ENCODE results near the gene SRP72. TPM values are rescaled to one million over a fixed set of nuclear protein-coding genes. Genes with fewer than 3 reads are reported as not detected.

SRP72 gene
- total RNA-seq, 4 donors from 2014 or later: 37.0 to 51.9 (median 45.8) TPM

GRCh38 chr4:56426273-56426672, 41.1 kb upstream of the SRP72 start:
- TF ChIP-seq EP300 (IDR thresholded peaks at IDR 0.05) (no peak), POLR2A (IDR thresholded peaks at IDR 0.05; ENCODE audit: low read depth) (no peak), POLR2AphosphoS5 (IDR thresholded peaks at IDR 0.05) (no peak), CTCF (IDR thresholded peaks at IDR 0.05) (no peak)
- Histone ChIP-seq H3K27ac (replicated peaks in 1 of 4) (no peak overlapping the region), H3K9me3 (no peaks in the 10 kb centered on the region), H3K4me3 (no peak overlapping the region), H3K4me1 (no peaks in the 10 kb centered on the region), H3K36me3 (no peaks in the 10 kb centered on the region), H3K27me3 (no peaks in the 10 kb centered on the region)
- 92% methylated on average over 6 of the region's 6 CpGs for WGBS
- intact Hi-C loops (cut with DNase I): loop anchor here (5.0 kb wide), 1 partner anchor 116 kb away; no protein-coding TSS in a partner anchor
- DNase-seq (ENCODE audit: extremely low spot score): no peak

GRCh38 chr4:56427179-56427578, 40.2 kb upstream of the SRP72 start:
- no peak for TF ChIP-seq POLR2AphosphoS5 (IDR thresholded peaks at IDR 0.05)
- TF ChIP-seq EP300 (IDR thresholded peaks at IDR 0.05): no peak
- no peak for TF ChIP-seq POLR2A (IDR thresholded peaks at IDR 0.05; ENCODE audit: low read depth)
- TF ChIP-seq CTCF (IDR thresholded peaks at IDR 0.05): no peak
- H3K4me1 ChIP-seq: no peaks in the 10 kb centered on the region
- H3K27ac ChIP-seq (replicated peaks in 1 of 4): no peak overlapping the region
- intact Hi-C loops (cut with DNase I): loop anchor here (5.0 kb wide), 1 partner anchor 115 kb away; no protein-coding TSS in a partner anchor
- no peaks in the 10 kb centered on the region for H3K27me3 ChIP-seq
- no peaks in the 10 kb centered on the region for H3K36me3 ChIP-seq
- WGBS: 100% methylated on average over 1 of the region's 1 CpG
- H3K9me3 ChIP-seq: no peaks in the 10 kb centered on the region
- DNase-seq (ENCODE audit: extremely low spot score): no peak
- H3K4me3 ChIP-seq: no peak overlapping the region

GRCh38 chr4:56430203-56430602, 37.2 kb upstream of the SRP72 start:
- 94% methylated on average over 2 of the region's 2 CpGs for WGBS
- TF ChIP-seq EP300 (IDR thresholded peaks at IDR 0.05) (no peak), POLR2A (IDR thresholded peaks at IDR 0.05; ENCODE audit: low read depth) (no peak), CTCF (IDR thresholded peaks at IDR 0.05) (no peak)
- no peaks in the 10 kb centered on the region for H3K36me3 ChIP-seq
- H3K4me3 ChIP-seq: no peak overlapping the region
- DNase-seq (ENCODE audit: extremely low spot score): no peak
- H3K27ac ChIP-seq (replicated peaks in 1 of 4): no peak overlapping the region
- no peaks in the 10 kb centered on the region for H3K9me3 ChIP-seq
- intact Hi-C loops (cut with DNase I): no loop called here
- no peaks in the 10 kb centered on the region for H3K27me3 ChIP-seq
- peaks cover 0 to 12% (median 8%) of the 10 kb centered on the region in 4 donors for H3K4me1 ChIP-seq

- TF ChIP-seq CTCF (IDR thresholded peaks at IDR 0.05): no peak
- no peak for TF ChIP-seq POLR2AphosphoS5 (IDR thresholded peaks at IDR 0.05)
- TF ChIP-seq POLR2A (IDR thresholded peaks at IDR 0.05; ENCODE audit: low read depth): no peak
- no peak for TF ChIP-seq EP300 (IDR thresholded peaks at IDR 0.05)
- no peaks in the 10 kb centered on the region for H3K27me3 ChIP-seq
- H3K9me3 ChIP-seq: no peaks in the 10 kb centered on the region
- no peak for DNase-seq (ENCODE audit: extremely low spot score)
- H3K36me3 ChIP-seq: no peaks in the 10 kb centered on the region
- H3K4me3 ChIP-seq: no peak overlapping the region
- H3K27ac ChIP-seq (replicated peaks in 1 of 4): no peak overlapping the region
- intact Hi-C loops (cut with DNase I): no loop called here
- H3K4me1 ChIP-seq: peaks cover 4 to 29% (median 23%) of the 10 kb centered on the region in 4 donors
Observed at GRCh38 chr4:56433280-56433679, 34.1 kb upstream of the SRP72 start.

GRCh38 chr4:56434599-56435139, 32.7 kb upstream of the SRP72 start:
- Histone ChIP-seq H3K4me3 (peak overlapping the region; percentile 69 to 84 (median 74)), H3K36me3 (no peaks in the 10 kb centered on the region), H3K4me1 (peaks cover 4 to 29% (median 23%) of the 10 kb centered on the region in 4 donors), H3K9me3 (no peaks in the 10 kb centered on the region), H3K27ac (replicated peaks in 1 of 4) (peak overlapping the region; percentile 92 to 98 (median 96)), H3K27me3 (no peaks in the 10 kb centered on the region)
- no peak for DNase-seq (ENCODE audit: extremely low spot score)
- WGBS: 3% methylated on average over 15 of the region's 15 CpGs
- no peak for TF ChIP-seq POLR2A (IDR thresholded peaks at IDR 0.05; ENCODE audit: low read depth)
- TF ChIP-seq EP300 (IDR thresholded peaks at IDR 0.05): no peak
- no peak for TF ChIP-seq CTCF (IDR thresholded peaks at IDR 0.05)
- TF ChIP-seq POLR2AphosphoS5 (IDR thresholded peaks at IDR 0.05): no peak
- intact Hi-C loops (cut with DNase I): loop anchor here (5.0 kb wide), 1 partner anchor 47 kb away; the partner anchor contains the start of gene AASDH
